HG02885 (cell line): ENCODE results near the gene PPP2R3B.
A peak's percentile ranks its signal among the peaks of the same experiment; 100 is the strongest.
"Not testable (repeated sequence)": the region's sequence is repeated elsewhere in the genome, so short reads cannot be mapped to it uniquely, and the experiment has no call there.

Experiments used
- ATAC-seq: cut with Tn5 transposase; IDR thresholded peaks from one replicate; pipeline ENCODE4 v1.9.1; 2021; ENCODE audit warnings: mild to moderate bottlenecking; ENCODE audit not compliant: unreplicated experiment, poor library complexity

Gene PPP2R3B, protein sequence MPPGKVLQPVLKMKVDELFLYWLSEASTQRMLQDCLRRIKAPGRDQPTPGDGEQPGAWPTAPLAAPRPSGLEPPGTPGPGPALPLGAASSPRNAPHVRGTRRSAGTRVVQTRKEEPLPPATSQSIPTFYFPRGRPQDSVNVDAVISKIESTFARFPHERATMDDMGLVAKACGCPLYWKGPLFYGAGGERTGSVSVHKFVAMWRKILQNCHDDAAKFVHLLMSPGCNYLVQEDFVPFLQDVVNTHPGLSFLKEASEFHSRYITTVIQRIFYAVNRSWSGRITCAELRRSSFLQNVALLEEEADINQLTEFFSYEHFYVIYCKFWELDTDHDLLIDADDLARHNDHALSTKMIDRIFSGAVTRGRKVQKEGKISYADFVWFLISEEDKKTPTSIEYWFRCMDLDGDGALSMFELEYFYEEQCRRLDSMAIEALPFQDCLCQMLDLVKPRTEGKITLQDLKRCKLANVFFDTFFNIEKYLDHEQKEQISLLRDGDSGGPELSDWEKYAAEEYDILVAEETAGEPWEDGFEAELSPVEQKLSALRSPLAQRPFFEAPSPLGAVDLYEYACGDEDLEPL

DNA sequence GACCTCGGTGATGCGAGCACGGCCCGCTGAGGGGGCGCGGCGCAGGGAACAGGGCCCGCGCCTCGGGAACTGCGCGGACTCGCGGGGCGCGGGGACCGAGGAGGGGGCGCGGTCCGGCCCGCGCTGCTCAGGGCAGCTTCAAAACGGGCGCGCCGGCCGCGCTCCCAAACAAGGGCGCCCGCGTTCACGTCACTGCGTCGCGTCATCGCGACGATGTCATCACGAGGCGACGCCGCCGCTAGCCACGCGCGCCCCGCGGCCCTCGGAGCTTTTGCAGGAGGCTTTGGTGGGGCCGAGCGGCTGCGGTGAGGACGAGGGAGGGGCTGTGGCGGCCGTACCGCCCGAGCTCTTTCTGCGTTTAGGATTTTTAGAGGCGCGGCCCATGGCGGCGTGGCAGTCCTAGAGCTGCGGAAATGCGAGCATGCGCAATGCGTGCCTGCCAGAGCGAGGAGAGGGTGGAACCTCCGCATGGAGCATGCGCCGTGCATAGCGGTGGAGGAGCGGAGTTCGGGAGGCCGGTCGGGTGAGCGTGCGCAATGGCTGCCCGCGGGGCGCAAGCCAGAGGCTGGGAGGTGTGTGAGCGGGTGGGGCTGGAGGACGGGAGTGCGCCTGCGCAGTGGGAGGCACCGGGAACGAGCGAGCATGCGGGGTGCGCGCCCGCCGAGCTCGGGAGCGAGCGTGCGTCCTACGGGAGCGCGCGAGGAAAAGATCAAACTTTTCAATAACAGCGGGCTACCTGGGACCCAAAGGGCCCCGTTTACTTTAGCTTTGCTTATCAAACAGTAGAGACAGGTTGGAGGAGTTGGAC, at the start of gene PPP2R3B:
TSS of gene PPP2R3B (minus strand) at position 140 of the 808 bp plus-strand sequence. CDS start 216 bp downstream, outside the sequence.
- peak; percentile 94 for ATAC-seq

GRCh38 chrX:435536-436122, 48.9 kb upstream of the PPP2R3B start:
- ATAC-seq = no peak

- no peak for ATAC-seq
These were observed 48.2 kb upstream of the PPP2R3B start for GRCh38 chrX:434946-435345.

GRCh38 chrX:433771-434170, 47.1 kb upstream of the PPP2R3B start:
- no peak for ATAC-seq

GRCh38 chrX:432666-433065, 46.0 kb upstream of the PPP2R3B start:
- not testable (repeated sequence) for ATAC-seq

DNA sequence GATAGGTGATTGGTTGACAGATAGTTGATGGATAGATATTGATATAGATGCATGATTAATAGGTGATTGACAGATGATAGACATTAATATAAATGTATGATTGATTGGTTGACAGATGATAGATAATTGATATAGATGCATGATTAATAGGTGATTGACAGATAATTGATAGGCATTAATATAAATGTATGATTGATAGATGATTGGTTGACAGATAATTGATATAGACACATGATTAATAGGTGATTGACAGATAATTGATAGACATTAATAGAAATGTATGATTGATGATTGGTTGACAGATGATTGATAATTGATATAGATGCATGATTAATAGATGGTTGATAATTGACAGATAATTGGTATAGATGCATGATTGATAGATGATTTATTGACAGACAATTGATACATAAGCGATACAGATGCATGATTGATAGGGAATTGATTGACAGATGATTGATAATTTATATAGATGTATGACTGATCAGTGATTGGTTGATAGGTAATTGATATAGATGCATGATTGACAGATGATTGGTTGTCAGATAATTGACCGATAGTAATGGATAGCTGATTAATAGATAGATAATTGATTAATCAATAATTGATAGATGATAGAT, 44.9 kb upstream of the PPP2R3B start:
- no peak for ATAC-seq

GRCh38 chrX:431056-431455, 44.3 kb upstream of the PPP2R3B start:
- no peak for ATAC-seq

- ATAC-seq = no peak
These were observed 42.6 kb upstream of the PPP2R3B start for GRCh38 chrX:429266-429825.

DNA sequence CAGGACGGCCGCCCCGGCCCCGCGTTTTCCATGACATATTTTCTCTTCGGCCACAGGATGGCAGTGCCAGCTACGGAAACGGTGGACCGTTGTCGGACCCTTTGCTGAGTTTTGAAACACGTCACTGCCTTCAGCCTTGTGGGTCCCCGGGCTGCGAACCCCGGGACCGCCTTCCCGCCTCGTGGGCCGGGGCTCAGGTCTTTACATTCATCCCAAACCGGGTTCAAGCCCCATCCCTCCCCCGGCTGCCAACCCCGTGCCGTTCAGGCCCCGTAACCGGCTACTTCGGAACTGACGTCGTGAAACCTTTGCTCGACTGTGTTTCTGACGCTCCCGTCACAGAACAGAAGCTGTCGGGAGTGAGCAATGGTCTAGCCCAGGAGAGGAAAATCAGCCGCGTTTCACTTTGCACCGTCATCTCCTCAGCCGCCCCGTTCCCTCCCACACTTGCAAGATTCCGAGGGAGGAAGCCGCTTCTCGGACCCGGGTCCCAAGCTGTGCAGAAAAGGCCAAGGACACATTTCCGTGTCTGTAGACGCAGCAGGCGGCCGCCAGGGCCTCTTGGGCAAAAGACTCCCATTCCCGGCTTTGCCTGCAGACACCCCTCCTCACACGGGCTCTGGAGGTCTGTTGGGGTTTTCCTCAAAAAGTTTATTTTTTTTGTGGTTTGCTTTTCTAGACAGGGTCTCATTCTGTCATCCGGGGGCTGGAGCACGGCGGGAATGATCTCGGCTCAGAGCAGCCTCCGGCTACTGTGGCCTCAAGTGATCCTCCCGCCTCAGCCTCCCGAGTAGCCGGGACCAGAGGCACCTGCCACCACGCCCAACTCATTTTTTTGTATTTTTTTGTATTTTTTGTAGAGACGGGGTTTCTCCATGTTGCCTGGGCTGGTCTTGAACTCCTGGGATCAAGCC, 41.4 kb upstream of the PPP2R3B start:
- no peak for ATAC-seq

- no peak for ATAC-seq
These were observed 40.2 kb upstream of the PPP2R3B start for GRCh38 chrX:426881-427280.

DNA sequence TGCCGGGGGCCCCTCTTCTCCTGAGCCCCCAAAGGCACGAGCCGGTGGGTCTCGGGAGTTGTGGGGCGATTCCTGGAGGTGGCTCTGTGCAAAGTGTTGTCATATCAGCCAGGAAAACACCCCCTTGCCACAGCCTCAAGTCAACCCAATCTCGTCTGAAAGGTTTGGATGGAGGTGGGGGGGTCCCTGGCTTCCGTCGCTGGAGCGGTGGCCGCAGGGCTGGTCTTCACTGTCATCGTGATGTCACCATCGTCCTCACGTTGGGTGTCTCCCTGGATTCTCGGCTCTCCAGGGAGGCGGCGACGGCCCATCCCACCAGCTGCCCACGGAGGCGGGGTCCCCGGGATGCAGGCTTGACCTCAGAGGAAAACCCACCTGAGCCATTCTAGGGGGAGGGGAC, 38.3 kb upstream of the PPP2R3B start:
- no peak for ATAC-seq

- no peak for ATAC-seq
These were observed 35.1 kb upstream of the PPP2R3B start for GRCh38 chrX:421646-422391.

- no peak for ATAC-seq
These were observed 34.0 kb upstream of the PPP2R3B start for GRCh38 chrX:420496-421223.

DNA sequence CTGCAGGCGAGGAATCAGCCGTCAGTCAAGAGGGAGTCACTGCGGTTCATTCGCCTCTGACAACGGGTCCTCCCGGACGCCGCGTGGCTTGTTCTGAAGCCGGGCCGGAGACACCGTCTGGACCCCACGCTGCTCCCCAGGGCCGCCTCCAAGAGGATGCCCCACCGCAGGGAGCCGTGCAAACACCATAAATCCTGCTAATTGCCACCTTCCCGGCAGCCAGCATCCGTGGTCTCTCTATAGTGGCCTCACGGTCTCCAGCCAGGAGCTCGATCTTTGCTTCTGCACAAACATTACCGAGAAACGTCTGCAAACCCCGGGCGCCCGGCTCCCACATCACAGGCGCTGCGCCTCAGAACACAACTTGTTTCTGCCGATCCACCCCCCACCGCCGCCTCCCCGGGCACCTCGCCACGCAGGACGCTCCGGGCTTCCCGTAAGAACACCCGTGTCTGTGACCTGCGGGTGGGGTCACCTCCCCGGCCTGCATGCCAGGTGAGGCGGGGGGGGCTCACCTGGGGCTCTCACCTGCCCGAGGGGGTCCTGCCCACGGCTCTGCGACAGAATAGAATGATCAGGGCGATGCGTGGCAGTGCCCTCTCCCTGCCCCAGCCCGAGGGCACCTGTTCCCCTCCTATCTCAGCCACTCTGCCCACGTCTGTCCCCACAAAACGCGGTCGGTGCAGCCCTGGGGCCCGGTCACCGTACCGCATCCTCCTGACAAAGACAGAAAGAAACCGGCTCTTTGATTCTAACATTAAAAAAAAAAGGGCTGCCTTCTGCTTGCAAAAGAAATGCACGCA, 32.4 kb upstream of the PPP2R3B start:
- no peak for ATAC-seq

DNA sequence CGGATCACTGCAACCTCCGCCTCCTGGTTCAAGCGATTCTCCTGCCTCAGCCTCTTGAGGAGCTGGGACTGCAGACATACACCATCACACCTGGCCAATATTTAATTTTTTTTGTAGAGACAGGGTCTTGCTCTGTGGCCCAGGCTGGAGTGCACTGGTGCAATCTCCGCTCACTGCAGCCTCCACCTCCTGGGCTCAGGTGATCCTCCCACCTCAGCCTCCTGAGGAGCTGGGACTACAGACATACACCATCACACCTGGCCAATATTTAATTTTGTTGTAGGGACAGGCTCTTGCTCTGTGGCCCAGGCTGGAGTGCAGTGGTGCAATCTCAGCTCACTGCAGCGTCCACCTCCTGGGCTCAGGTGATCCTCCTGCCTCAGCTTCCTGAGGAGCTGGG, 28.8 kb upstream of the PPP2R3B start:
- not testable (repeated sequence) for ATAC-seq

- no peak for ATAC-seq
These were observed 26.9 kb upstream of the PPP2R3B start for GRCh38 chrX:413322-414201.
